NCI-H2196 (cell line): Measurements from ENCODE around the gene CRIM1.
"Not testable (repeated sequence)": the region's sequence is repeated elsewhere in the genome, so short reads cannot be mapped to it uniquely, and the experiment has no call there.

ENCODE experiments used
- DNase-seq: peaks from one replicate; lab custom pipeline; 2025; ENCODE audit not compliant: unreplicated experiment; lab: John Stamatoyannopoulos, UW

Gene CRIM1

DNA sequence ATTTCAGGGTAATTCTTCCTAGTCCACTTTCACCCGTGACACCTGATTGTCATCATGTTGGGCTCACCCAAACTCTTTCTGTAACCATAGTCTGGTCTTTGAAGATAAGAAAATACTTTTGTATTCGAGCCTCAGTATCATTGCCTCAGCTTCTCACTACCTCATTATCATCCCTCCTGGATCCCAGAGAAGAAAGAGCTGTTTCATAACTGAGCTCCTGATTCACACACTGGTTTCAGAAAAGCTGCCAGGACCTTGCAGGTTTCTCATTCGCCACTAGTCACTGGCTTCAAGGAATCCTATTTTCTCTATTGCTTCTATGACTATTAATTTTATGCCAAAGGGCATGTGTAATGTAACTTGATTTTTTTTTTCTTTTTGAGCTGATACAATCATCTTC, 2.9 kb upstream of the CRIM1 start:
- no peak for DNase-seq

DNA sequence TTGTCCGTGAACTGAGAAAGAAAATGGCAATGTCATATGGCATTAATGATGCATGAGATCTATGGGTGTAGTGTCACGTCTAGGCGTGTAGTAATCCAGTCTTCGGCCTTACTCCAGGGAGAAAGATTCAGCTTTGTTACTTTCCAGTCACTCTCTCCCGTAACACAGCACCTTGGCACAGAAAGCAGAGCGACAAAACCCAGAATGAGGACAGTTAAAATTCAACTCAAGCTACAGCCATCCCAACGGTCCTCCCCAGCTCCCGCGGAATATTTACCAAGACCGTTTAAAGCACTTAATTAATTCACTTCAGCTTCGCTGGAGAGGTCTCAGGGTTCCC, 797 bp upstream of the CRIM1 start:
- no peak for DNase-seq

DNA sequence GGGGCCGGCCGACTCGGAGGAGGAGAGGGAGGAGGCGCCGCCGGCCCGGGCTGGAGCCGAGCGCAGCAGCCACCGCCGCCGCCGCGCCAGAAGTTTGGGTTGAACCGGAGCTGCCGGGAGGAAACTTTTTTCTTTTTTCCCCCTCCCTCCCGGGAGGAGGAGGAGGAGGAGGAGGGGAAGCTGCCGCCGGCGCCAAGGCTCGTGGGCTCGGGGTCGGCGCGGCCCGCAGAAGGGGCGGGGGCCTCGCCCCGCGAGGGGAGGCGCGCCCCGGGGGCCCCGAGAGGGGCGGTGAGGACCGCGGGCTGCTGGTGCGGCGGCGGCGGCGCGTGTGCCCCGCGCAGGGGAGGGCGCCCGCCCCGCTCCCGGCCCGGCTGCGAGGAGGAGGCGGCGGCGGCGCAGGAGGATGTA, 316 bp downstream of the CRIM1 start:
- no peak for DNase-seq

DNA sequence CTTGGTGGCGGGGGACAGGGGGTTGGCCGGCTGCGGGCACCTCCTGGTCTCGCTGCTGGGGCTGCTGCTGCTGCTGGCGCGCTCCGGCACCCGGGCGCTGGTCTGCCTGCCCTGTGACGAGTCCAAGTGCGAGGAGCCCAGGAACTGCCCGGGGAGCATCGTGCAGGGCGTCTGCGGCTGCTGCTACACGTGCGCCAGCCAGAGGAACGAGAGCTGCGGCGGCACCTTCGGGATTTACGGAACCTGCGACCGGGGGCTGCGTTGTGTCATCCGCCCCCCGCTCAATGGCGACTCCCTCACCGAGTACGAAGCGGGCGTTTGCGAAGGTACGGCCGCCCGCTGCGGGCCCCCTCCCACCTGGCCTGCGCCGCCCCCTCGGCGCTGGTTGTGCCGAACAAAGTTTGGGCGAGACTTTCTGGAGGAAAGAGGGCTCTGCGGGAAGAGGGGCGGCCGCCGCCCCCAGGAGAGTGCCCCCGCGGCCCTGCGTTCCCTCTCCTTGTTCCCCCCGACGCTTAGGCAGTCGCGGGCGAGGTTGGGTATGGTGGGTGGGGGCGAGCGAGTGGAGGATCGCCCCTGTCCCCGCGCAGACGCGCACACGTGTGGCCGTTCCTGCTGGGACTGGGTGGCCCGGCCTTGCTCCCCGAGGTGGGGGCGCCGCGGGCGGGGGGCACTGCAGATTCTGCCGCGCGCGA, 866 bp downstream of the CRIM1 start:
- no peak for DNase-seq

DNA sequence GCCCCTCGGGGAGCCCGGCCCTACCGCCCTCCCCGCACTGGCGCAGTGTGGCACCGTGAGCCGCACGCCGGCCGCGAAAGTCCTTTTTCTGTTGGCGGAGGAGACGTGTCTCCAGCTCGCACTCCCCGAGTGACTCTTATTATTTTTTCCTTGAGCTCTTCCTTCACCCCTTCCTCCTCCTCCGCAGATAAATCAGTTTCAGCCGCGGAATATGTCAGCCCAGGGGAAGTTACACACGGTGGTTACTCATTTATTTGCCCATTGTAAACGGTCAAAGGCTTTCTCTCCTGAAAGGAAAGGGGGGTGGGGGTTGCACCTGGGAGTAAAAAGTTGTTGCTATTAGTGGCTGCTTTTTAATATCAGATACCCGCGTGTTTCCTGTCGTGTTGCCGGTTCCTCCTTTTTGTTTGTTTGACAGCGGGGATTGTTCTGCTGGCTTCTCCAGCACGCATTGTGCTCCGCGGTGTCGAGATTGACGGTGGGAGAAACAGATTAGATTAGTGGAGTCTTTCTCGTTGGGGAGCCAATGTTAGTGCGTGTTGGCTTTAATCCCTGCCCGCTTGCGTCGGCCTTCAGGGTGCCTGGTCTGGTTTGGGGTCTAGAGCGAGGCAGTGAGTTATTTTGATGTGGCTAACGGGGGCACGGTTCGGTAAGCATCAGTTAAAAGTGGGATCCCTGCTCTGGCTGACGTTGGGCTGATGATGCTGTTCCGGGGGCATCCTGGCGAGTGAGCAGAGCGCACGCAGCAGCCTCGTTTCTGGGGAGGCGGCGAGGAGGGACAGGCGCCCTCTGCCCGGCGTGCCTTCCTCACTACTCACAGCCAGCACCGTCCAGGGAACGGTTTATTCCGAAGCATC, 1.6 kb downstream of the CRIM1 start:
- no peak for DNase-seq

GRCh38 chr2:36357847-36358659, 2.5 kb downstream of the CRIM1 start:
- DNase-seq: no peak

GRCh38 chr2:36359067-36359466, 3.5 kb downstream of the CRIM1 start:
- DNase-seq: no peak

GRCh38 chr2:36360063-36360462, 4.5 kb downstream of the CRIM1 start:
- DNase-seq: no peak

DNA sequence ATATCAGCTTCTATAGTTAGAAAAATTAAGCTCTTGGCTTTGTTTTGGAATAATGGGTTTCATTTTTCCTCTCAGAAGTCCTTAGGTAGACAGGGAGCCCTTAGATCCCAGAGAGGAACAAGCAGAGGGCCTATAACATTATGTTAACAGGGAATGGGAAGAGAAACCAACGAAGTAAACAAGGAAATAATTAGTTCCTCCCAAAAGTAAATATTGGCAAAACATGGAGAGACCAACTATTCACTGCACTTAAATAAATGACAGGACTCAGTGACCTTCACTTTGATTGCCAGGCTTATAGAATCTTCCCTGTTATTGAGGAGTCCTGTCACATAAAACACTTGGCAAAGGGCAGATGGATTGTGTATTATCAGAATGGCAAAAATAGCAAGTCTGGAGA, 5.3 kb downstream of the CRIM1 start:
- DNase-seq: no peak

GRCh38 chr2:36361396-36361795, 5.8 kb downstream of the CRIM1 start:
- no peak for DNase-seq

- DNase-seq: no peak
These were observed 6.7 kb downstream of the CRIM1 start for GRCh38 chr2:36362291-36362690.

- not testable (repeated sequence) for DNase-seq
These were observed 7.5 kb downstream of the CRIM1 start for GRCh38 chr2:36363085-36363484.

- DNase-seq: no peak
These were observed 11.0 kb downstream of the CRIM1 start for GRCh38 chr2:36366491-36367120.

- no peak for DNase-seq
These were observed 11.9 kb downstream of the CRIM1 start for GRCh38 chr2:36367486-36367885.

DNA sequence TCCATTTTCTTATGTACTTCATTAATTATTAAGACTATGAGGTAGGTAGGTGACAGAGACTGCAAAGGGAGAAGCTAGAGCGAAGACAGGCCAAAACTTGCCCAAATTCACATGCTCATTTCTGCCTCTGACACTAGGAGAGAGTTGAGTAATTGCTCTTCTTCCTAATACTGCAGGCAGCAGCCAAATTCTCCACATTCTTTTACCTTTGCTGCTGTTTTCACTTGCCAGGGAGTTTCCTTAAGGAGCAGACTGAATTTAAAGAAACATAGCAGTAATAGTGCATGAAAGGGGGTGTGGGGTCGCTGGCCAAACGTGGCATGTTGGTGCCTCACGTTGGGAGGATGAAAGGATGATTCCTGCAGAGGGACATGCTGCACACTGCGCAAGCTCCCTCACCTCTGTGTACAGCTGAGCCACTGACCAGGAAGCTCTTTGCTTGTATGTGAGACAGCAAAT, 12.3 kb downstream of the CRIM1 start:
- DNase-seq: no peak

DNA sequence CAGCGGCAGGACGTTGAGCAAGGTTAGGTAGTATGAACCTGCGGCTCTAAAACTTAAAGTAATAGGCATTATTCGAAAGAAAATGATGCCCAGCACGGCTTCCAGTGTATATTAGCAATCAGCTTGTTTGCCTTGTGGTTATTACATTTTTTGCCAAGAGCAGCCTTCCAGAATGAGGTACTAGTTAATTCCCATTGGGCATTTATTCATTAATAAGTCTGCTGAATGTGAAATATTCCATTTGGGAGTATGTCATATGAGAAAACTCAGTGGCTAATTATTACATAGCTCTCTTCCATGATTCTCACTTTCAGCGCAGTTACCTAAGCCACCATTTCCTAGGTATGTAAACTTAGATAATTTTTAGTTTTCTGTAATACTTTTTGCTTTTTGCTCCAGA, 12.9 kb downstream of the CRIM1 start:
- no peak for DNase-seq

DNA sequence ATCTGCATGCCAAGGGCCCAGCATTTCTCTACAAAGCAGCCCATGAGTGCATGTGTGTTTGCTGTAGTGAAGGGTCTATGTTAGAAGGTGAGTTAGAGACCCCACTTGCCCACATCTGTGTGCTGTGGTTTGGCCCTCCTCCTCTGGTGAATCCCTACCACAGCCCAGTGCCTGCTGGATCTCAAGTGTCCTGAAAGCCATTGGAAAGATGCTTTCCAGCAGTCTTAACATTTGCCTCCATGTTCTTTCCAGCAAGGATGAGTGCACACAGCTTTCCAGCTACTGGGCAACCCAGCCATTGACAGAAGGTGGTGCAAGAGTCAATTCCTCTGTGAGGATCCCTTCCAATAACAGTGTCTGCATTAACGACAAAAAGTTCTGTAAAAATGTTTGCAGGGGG, 13.6 kb downstream of the CRIM1 start:
- no peak for DNase-seq

- no peak for DNase-seq
These were observed 14.1 kb downstream of the CRIM1 start for GRCh38 chr2:36369716-36370115.

GRCh38 chr2:36370281-36370680, 14.7 kb downstream of the CRIM1 start:
- no peak for DNase-seq

DNA sequence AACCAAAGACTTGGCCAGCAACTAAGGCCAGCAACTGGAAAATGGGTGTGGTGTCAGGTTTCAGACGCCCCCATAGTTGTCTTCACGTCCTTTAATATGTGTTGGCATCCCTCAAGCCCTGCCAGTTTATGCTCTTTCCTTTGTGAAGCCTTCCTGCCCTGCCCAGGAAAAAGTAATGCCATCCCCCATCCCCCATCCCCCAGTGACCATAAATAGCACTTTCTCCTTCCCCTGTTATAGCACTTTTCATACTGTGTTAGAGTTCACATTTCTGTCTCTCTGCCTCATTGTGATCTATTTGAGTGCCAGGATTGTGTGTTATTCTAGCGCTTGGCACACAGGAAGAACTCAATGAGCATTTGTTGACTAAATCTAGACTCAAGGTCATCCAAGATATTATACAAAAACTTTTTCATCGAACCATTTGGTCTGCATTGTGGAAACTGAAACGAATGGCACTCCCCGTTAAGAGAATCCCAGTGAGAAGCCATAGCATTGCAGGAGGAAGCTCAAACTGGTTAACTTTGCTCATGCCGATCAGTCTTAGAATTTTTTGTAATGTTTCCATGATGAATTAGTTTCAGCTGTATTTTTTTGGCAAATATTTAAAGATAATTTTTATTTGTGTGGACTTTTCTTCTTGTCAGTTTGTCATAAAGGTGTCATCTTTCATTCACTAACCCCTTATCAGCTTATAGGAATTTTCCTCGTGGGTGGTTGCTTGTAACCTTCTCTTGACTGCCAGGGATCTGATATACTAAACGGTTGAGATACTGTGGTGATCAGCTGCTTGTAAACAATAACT, 15.7 kb downstream of the CRIM1 start:
- no peak for DNase-seq
